Stimulated activated naive B cell treated with anti-CD40 and anti-IgM and Interleukin-4, amounts not matched to agents 10 μg/mL and 1 μg/mL and 100 μg/mL, for 72 hours (primary cell): Measurements from ENCODE around the gene NADSYN1.

Experiments used
- ATAC-seq, 2 donors: fragments of 150-1000 bp; cut with Tn5 transposase; replicated peaks; 2 replicates each; pipeline ENCODE4 v1.10.0; 2021; ENCODE audit warnings: moderate library complexity in 1 of 2
- DNase-seq: peaks from one replicate; pipeline ENCODE4 v3.0.0; 2021
- H3K27ac Mint-ChIP-seq: one replicate; pipeline ENCODE4 v1.8.0; 2022; ENCODE audit warnings: mild to moderate bottlenecking, mixed read lengths
- H3K27me3 Mint-ChIP-seq, 2 donors: one replicate each; pipeline ENCODE4 v1.8.0; 2022; ENCODE audit warnings: mixed read lengths in 2 of 2
- H3K36me3 Mint-ChIP-seq, 2 donors: one replicate each; pipeline ENCODE4 v1.8.0; 2022; ENCODE audit warnings: mixed read lengths in 2 of 2, mild to moderate bottlenecking in 1 of 2
- H3K4me1 Mint-ChIP-seq, 2 donors: one replicate each; pipeline ENCODE4 v1.8.0; 2022; ENCODE audit warnings: mixed read lengths in 2 of 2, mild to moderate bottlenecking in 1 of 2
- H3K4me3 Mint-ChIP-seq, 2 donors: one replicate each; pipeline ENCODE4 v1.8.0; 2022; ENCODE audit warnings: mild to moderate bottlenecking in 2 of 2, mixed read lengths in 2 of 2, moderate library complexity in 1 of 2
- H3K9me3 Mint-ChIP-seq, 2 donors: one replicate each; pipeline ENCODE4 v1.8.0; 2022; ENCODE audit warnings: mixed read lengths in 2 of 2, mild to moderate bottlenecking in 1 of 2

NADSYN1 gene

GRCh38 chr11:71425860-71426259, 27.1 kb upstream of the NADSYN1 start:
- Mint-ChIP-seq H3K27me3 (peaks cover 0 to 6% of the 10 kb centered on the region in 2 donors), H3K4me3 (no peak overlapping the region), H3K36me3 (no peaks in the 10 kb centered on the region), H3K4me1 (peaks cover 21 to 38% of the 10 kb centered on the region in 2 donors), H3K27ac (no peak overlapping the region), H3K9me3 (peaks cover 0 to 1% of the 10 kb centered on the region in 2 donors)
- no peak for DNase-seq
- peak; percentile 58 to 60 for ATAC-seq

GRCh38 chr11:71426413-71426812, 26.6 kb upstream of the NADSYN1 start:
- Mint-ChIP-seq H3K36me3 (no peaks in the 10 kb centered on the region), H3K27ac (no peak overlapping the region), H3K4me3 (no peak overlapping the region), H3K9me3 (peaks cover 0 to 1% of the 10 kb centered on the region in 2 donors), H3K27me3 (peaks cover 0 to 6% of the 10 kb centered on the region in 2 donors), H3K4me1 (peaks cover 22 to 36% of the 10 kb centered on the region in 2 donors)
- no peak for ATAC-seq
- DNase-seq = no peak

GRCh38 chr11:71428861-71429435, 24.1 kb upstream of the NADSYN1 start:
- H3K36me3 Mint-ChIP-seq = peaks cover 4 to 8% of the 10 kb centered on the region in 2 donors
- H3K4me3 Mint-ChIP-seq = no peak overlapping the region
- ATAC-seq (no peak), DNase-seq (no peak)
- peaks cover 14 to 20% of the 10 kb centered on the region in 2 donors for H3K4me1 Mint-ChIP-seq
- peaks cover 0 to 6% of the 10 kb centered on the region in 2 donors for H3K27me3 Mint-ChIP-seq
- peaks cover 0 to 1% of the 10 kb centered on the region in 2 donors for H3K9me3 Mint-ChIP-seq
- peak overlapping the region; percentile 48 for H3K27ac Mint-ChIP-seq

GRCh38 chr11:71429701-71430100, 23.3 kb upstream of the NADSYN1 start:
- H3K27ac Mint-ChIP-seq = no peak overlapping the region
- H3K4me3 Mint-ChIP-seq = no peak overlapping the region
- H3K36me3 Mint-ChIP-seq = peaks cover 11 to 16% of the 10 kb centered on the region in 2 donors
- peaks cover 16 to 22% of the 10 kb centered on the region in 2 donors for H3K4me1 Mint-ChIP-seq
- H3K27me3 Mint-ChIP-seq = peaks cover 0 to 6% of the 10 kb centered on the region in 2 donors
- peaks cover 0 to 1% of the 10 kb centered on the region in 2 donors for H3K9me3 Mint-ChIP-seq
- DNase-seq (no peak), ATAC-seq (no peak)

- H3K27ac Mint-ChIP-seq = no peak overlapping the region
- peaks cover 15 to 21% of the 10 kb centered on the region in 2 donors for H3K36me3 Mint-ChIP-seq
- ATAC-seq (no peak), DNase-seq (no peak)
- H3K9me3 Mint-ChIP-seq = peaks cover 0 to 1% of the 10 kb centered on the region in 2 donors
- no peak overlapping the region for H3K4me3 Mint-ChIP-seq
- peaks cover 0 to 6% of the 10 kb centered on the region in 2 donors for H3K27me3 Mint-ChIP-seq
- H3K4me1 Mint-ChIP-seq = peaks cover 16 to 24% of the 10 kb centered on the region in 2 donors
Measured at GRCh38 chr11:71430166-71430565, 22.8 kb upstream of the NADSYN1 start.

GRCh38 chr11:71431271-71431670, 21.7 kb upstream of the NADSYN1 start:
- Mint-ChIP-seq H3K4me3 (no peak overlapping the region), H3K4me1 (peaks cover 10 to 19% of the 10 kb centered on the region in 2 donors), H3K27me3 (peaks cover 0 to 6% of the 10 kb centered on the region in 2 donors), H3K36me3 (peaks cover 20 to 26% of the 10 kb centered on the region in 2 donors), H3K9me3 (peaks cover 0 to 1% of the 10 kb centered on the region in 2 donors), H3K27ac (peak overlapping the region; percentile 31)
- no peak for ATAC-seq
- no peak for DNase-seq

- ATAC-seq (peak in 1 of 2 donors; percentile 25), DNase-seq (no peak)
- H3K27me3 Mint-ChIP-seq = peaks cover 0 to 6% of the 10 kb centered on the region in 2 donors
- peaks cover 6 to 13% of the 10 kb centered on the region in 2 donors for H3K4me1 Mint-ChIP-seq
- peaks cover 0 to under 1% of the 10 kb centered on the region in 2 donors for H3K9me3 Mint-ChIP-seq
- H3K36me3 Mint-ChIP-seq = peaks cover 32 to 39% of the 10 kb centered on the region in 2 donors
- H3K4me3 Mint-ChIP-seq = no peak overlapping the region
- no peak overlapping the region for H3K27ac Mint-ChIP-seq
Measured at GRCh38 chr11:71432761-71433647, 20.0 kb upstream of the NADSYN1 start.

GRCh38 chr11:71433648-71434450, 19.2 kb upstream of the NADSYN1 start:
- no peak overlapping the region for H3K27ac Mint-ChIP-seq
- H3K9me3 Mint-ChIP-seq = no peaks in the 10 kb centered on the region
- DNase-seq (no peak), ATAC-seq (no peak)
- no peak overlapping the region for H3K4me3 Mint-ChIP-seq
- peaks cover 0 to 6% of the 10 kb centered on the region in 2 donors for H3K27me3 Mint-ChIP-seq
- peaks cover 6 to 13% of the 10 kb centered on the region in 2 donors for H3K4me1 Mint-ChIP-seq
- H3K36me3 Mint-ChIP-seq = peaks cover 40 to 46% of the 10 kb centered on the region in 2 donors

GRCh38 chr11:71434576-71435130, 18.4 kb upstream of the NADSYN1 start:
- Mint-ChIP-seq H3K4me1 (peaks cover 6 to 13% of the 10 kb centered on the region in 2 donors), H3K36me3 (peaks cover 44 to 47% of the 10 kb centered on the region in 2 donors), H3K4me3 (no peak overlapping the region), H3K9me3 (no peaks in the 10 kb centered on the region), H3K27me3 (no peaks in the 10 kb centered on the region), H3K27ac (no peak overlapping the region)
- DNase-seq = no peak
- ATAC-seq = no peak

- DNase-seq (no peak), ATAC-seq (no peak)
- Mint-ChIP-seq H3K27ac (no peak overlapping the region), H3K9me3 (no peaks in the 10 kb centered on the region), H3K4me3 (no peak overlapping the region), H3K4me1 (peaks cover 6 to 13% of the 10 kb centered on the region in 2 donors), H3K27me3 (no peaks in the 10 kb centered on the region), H3K36me3 (peaks cover 51 to 55% of the 10 kb centered on the region in 2 donors)
Measured at GRCh38 chr11:71435278-71435951, 17.6 kb upstream of the NADSYN1 start.

GRCh38 chr11:71436861-71437260, 16.1 kb upstream of the NADSYN1 start:
- H3K36me3 Mint-ChIP-seq = peaks cover 65 to 69% of the 10 kb centered on the region in 2 donors
- ATAC-seq (no peak), DNase-seq (no peak)
- no peaks in the 10 kb centered on the region for H3K9me3 Mint-ChIP-seq
- H3K4me1 Mint-ChIP-seq = peaks cover 4 to 13% of the 10 kb centered on the region in 2 donors
- H3K27me3 Mint-ChIP-seq = no peaks in the 10 kb centered on the region
- no peak overlapping the region for H3K27ac Mint-ChIP-seq
- no peak overlapping the region for H3K4me3 Mint-ChIP-seq

- no peak for ATAC-seq
- peaks cover 70 to 75% of the 10 kb centered on the region in 2 donors for H3K36me3 Mint-ChIP-seq
Measured at GRCh38 chr11:71437399-71437798, 15.6 kb upstream of the NADSYN1 start.

GRCh38 chr11:71437879-71438278, 15.1 kb upstream of the NADSYN1 start:
- Mint-ChIP-seq H3K4me1 (peaks cover 4 to 13% of the 10 kb centered on the region in 2 donors), H3K36me3 (peaks cover 73 to 79% of the 10 kb centered on the region in 2 donors), H3K27me3 (no peaks in the 10 kb centered on the region), H3K4me3 (no peak overlapping the region), H3K9me3 (no peaks in the 10 kb centered on the region), H3K27ac (no peak overlapping the region)
- DNase-seq (no peak), ATAC-seq (no peak)

More at GRCh38 chr11:71437399-71437798, 15.6 kb upstream of the NADSYN1 start:
- no peaks in the 10 kb centered on the region for H3K27me3 Mint-ChIP-seq
- no peak overlapping the region for H3K4me3 Mint-ChIP-seq
- H3K27ac Mint-ChIP-seq = no peak overlapping the region
- peaks cover 4 to 13% of the 10 kb centered on the region in 2 donors for H3K4me1 Mint-ChIP-seq
- H3K9me3 Mint-ChIP-seq = no peaks in the 10 kb centered on the region
- DNase-seq = no peak
